ENCODE data around the gene CDS1.
"Not testable (repeated sequence)": the region's sequence is repeated elsewhere in the genome, so short reads cannot be mapped to it uniquely, and the experiment has no call there.

CDS1 gene

DNA sequence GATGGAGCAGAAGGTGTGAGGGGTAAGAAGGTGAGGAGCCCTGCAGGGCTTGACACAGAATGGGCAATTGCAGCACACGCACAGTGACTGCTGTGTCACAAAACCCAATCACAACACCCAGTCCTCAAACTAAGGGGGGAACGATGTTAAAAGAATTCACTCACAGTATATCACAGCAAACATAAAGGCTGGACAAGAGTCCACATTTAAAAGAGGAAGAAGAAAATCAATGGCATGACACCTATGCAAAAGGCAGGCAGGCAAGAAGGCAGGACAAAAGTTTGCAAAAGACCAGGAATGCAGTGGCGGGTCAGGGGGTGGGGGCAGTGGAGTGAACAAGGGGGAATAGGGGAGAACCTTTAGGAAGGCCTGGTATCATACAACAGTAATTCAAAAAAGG is 77.7 kb downstream of the CDS1 start:
- Histone ChIP-seq H4K20me1 (ENCODE audit: insufficient read depth, low read length) (no peaks in the 10 kb centered on the region), H3K27ac (ENCODE audit: low read length) (no peak overlapping the region), H3K4me3 (ENCODE audit: low read length) (no peak overlapping the region), H3K9me3 (replicated peaks; ENCODE audit: insufficient read depth, low read length) (no peaks in the 10 kb centered on the region), H3K4me1 (ENCODE audit: low read length) (no peaks in the 10 kb centered on the region), H3K27me3 (replicated peaks; ENCODE audit: insufficient read depth, low read length) (no peaks in the 10 kb centered on the region), H2AFZ (ENCODE audit: low read length) (no peak overlapping the region), H3K79me2 (ENCODE audit: low read length) (no peaks in the 10 kb centered on the region), H3K9me2 (replicated peaks; ENCODE audit: insufficient read depth, low read length) (no peaks in the 10 kb centered on the region), H3K9ac (ENCODE audit: low read length) (no peak overlapping the region), H3F3A (ENCODE audit: insufficient read depth, low read length) (no peaks in the 10 kb centered on the region), H3K4me2 (ENCODE audit: low read depth, low read length) (no peak overlapping the region), H3K36me3 (replicated peaks; ENCODE audit: insufficient read depth, low read length) (no peaks in the 10 kb centered on the region)
- no peak for TF ChIP-seq EZH2 (optimal IDR thresholded peaks at IDR 0.05; ENCODE audit: low read depth, low read length)
- TF ChIP-seq EZH2phosphoT487 (IDR thresholded peaks at IDR 0.05; ENCODE audit: low read length) = no peak
- TF ChIP-seq, protein P1, sequence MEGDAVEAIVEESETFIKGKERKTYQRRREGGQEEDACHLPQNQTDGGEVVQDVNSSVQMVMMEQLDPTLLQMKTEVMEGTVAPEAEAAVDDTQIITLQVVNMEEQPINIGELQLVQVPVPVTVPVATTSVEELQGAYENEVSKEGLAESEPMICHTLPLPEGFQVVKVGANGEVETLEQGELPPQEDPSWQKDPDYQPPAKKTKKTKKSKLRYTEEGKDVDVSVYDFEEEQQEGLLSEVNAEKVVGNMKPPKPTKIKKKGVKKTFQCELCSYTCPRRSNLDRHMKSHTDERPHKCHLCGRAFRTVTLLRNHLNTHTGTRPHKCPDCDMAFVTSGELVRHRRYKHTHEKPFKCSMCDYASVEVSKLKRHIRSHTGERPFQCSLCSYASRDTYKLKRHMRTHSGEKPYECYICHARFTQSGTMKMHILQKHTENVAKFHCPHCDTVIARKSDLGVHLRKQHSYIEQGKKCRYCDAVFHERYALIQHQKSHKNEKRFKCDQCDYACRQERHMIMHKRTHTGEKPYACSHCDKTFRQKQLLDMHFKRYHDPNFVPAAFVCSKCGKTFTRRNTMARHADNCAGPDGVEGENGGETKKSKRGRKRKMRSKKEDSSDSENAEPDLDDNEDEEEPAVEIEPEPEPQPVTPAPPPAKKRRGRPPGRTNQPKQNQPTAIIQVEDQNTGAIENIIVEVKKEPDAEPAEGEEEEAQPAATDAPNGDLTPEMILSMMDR (IDR thresholded peaks at IDR 0.05; ENCODE audit: low read length) = no peak
- DNase-seq = no peak

DNA sequence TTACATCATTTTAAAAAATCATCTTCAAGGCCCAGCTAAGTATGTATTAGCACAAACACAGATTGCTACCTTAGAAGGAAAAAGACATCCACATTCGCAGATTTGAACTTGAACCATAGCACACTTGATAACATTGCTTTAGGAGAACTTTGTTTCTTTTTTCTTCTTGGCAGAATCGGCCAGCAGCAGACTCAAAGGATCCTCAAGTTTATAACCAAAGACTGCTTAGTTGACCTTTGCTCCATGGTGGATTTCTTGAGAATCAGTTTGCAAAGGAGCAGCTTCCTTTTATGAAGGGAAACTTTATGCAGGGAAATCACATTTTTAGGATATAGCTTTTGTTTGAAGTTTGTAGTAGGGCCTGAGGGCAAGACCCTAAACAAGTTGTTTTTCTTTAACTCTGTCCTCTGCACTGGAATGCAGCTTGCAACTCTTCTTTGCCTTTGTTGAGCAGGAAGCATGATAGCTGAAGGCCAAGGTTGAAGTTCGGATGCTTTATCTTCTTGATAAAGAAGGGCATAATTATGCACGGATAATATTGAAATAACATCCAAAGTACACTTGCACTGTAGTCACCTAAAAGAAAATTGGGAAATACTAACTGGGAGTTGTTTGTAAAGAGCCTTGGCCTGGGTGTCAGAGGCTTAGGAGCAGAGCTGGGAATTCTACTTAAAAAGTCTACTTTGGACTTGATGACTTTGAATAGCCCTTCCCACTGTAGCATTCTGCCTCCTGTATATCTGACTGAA is 78.4 kb downstream of the CDS1 start:
- H3K9me2 ChIP-seq (replicated peaks; ENCODE audit: insufficient read depth, low read length) = no peaks in the 10 kb centered on the region
- H3K27me3 ChIP-seq (replicated peaks; ENCODE audit: insufficient read depth, low read length) = no peaks in the 10 kb centered on the region
- H3K4me1 ChIP-seq (ENCODE audit: low read length) = no peaks in the 10 kb centered on the region
- H3K79me2 ChIP-seq (ENCODE audit: low read length) = no peaks in the 10 kb centered on the region
- H3K9ac ChIP-seq (ENCODE audit: low read length) = no peak overlapping the region
- H3K4me3 ChIP-seq (ENCODE audit: low read length) = no peak overlapping the region
- no peaks in the 10 kb centered on the region for H3K9me3 ChIP-seq (replicated peaks; ENCODE audit: insufficient read depth, low read length)
- DNase-seq = no peak
- no peaks in the 10 kb centered on the region for H4K20me1 ChIP-seq (ENCODE audit: insufficient read depth, low read length)
- no peaks in the 10 kb centered on the region for H3K36me3 ChIP-seq (replicated peaks; ENCODE audit: insufficient read depth, low read length)
- H3F3A ChIP-seq (ENCODE audit: insufficient read depth, low read length) = no peaks in the 10 kb centered on the region
- no peak overlapping the region for H2AFZ ChIP-seq (ENCODE audit: low read length)
- H3K27ac ChIP-seq (ENCODE audit: low read length) = no peak overlapping the region
- TF ChIP-seq EZH2 (optimal IDR thresholded peaks at IDR 0.05; ENCODE audit: low read depth, low read length) (no peak), EZH2phosphoT487 (IDR thresholded peaks at IDR 0.05; ENCODE audit: low read length) (no peak)
- TF ChIP-seq, protein P1 (IDR thresholded peaks at IDR 0.05; ENCODE audit: low read length) = no peak
- no peak overlapping the region for H3K4me2 ChIP-seq (ENCODE audit: low read depth, low read length)

DNA sequence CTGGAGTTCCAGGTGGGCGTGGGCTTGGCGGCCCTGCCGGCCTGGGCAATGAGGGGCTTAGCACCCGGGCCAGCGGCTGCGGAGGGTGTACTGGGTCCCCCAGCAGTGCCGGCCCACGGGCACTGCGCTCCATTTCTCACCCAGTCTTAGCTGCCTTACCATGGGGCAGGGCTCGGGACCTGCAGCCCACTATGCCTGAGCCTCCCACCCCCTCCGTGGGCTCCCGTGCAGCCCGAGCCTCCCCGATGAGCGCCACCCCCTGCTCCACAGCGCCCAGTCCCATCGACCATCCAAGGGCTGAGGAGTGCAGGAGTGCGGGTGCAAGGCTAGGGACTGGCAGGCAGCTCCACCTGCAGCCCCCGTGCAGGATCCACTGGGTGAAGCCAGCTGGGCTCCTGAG is 81.8 kb downstream of the CDS1 start:
- not testable (repeated sequence) for H3K4me2 ChIP-seq (ENCODE audit: low read depth, low read length); H3K27me3 ChIP-seq (replicated peaks; ENCODE audit: insufficient read depth, low read length); H3K79me2 ChIP-seq (ENCODE audit: low read length); DNase-seq; H2AFZ ChIP-seq (ENCODE audit: low read length); H3K36me3 ChIP-seq (replicated peaks; ENCODE audit: insufficient read depth, low read length); H3K9ac ChIP-seq (ENCODE audit: low read length); H3K4me3 ChIP-seq (ENCODE audit: low read length); H3K4me1 ChIP-seq (ENCODE audit: low read length); H3K9me2 ChIP-seq (replicated peaks; ENCODE audit: insufficient read depth, low read length); H3F3A ChIP-seq (ENCODE audit: insufficient read depth, low read length); H4K20me1 ChIP-seq (ENCODE audit: insufficient read depth, low read length); H3K9me3 ChIP-seq (replicated peaks; ENCODE audit: insufficient read depth, low read length); H3K27ac ChIP-seq (ENCODE audit: low read length)

DNA sequence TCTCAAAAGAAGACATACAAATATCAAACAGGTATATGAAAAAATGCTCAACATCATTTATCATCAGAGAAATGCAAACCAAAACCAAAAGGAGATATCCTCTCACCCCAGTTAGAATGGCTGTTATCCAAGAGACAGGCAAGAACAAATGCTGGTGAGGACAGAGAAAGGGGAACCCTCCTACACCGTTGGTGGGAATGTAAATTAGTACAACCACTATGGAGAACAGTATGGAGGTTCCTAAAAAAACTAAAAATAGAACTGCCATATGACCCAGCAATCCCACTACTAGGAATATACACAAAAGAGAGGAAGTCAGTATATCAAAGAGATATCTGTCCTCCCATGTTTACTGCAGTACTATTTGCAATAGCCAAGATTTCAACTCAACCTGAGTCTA is 83.5 kb downstream of the CDS1 start:
- H2AFZ ChIP-seq (ENCODE audit: low read length) = no peak overlapping the region
- no peaks in the 10 kb centered on the region for H4K20me1 ChIP-seq (ENCODE audit: insufficient read depth, low read length)
- H3K9me2 ChIP-seq (replicated peaks; ENCODE audit: insufficient read depth, low read length) = no peaks in the 10 kb centered on the region
- H3F3A ChIP-seq (ENCODE audit: insufficient read depth, low read length) = no peaks in the 10 kb centered on the region
- H3K27me3 ChIP-seq (replicated peaks; ENCODE audit: insufficient read depth, low read length) = no peaks in the 10 kb centered on the region
- no peak overlapping the region for H3K9ac ChIP-seq (ENCODE audit: low read length)
- H3K27ac ChIP-seq (ENCODE audit: low read length) = no peak overlapping the region
- no peaks in the 10 kb centered on the region for H3K4me1 ChIP-seq (ENCODE audit: low read length)
- DNase-seq = no peak
- no peak overlapping the region for H3K4me2 ChIP-seq (ENCODE audit: low read depth, low read length)
- TF ChIP-seq EZH2 (optimal IDR thresholded peaks at IDR 0.05; ENCODE audit: low read depth, low read length) (no peak), EZH2phosphoT487 (IDR thresholded peaks at IDR 0.05; ENCODE audit: low read length) (no peak)
- TF ChIP-seq, protein P1 (IDR thresholded peaks at IDR 0.05; ENCODE audit: low read length) = no peak
- H3K79me2 ChIP-seq (ENCODE audit: low read length) = no peaks in the 10 kb centered on the region
- no peak overlapping the region for H3K4me3 ChIP-seq (ENCODE audit: low read length)
- H3K36me3 ChIP-seq (replicated peaks; ENCODE audit: insufficient read depth, low read length) = no peaks in the 10 kb centered on the region
- no peaks in the 10 kb centered on the region for H3K9me3 ChIP-seq (replicated peaks; ENCODE audit: insufficient read depth, low read length)
